HEK293T (cell line): Measurements from ENCODE around the gene CAPN13.

Source experiments
- CTCF ChIA-PET: fragments of 350-600 bp; formaldehyde crosslinking; extraction: SDS; loops from one replicate; lab custom pipeline; 2021; ENCODE audit warnings: antibody characterized with exemption, inconsistent platforms; lab: Yijun Ruan, JAX
- POLR2A ChIA-PET: fragments of 350-600 bp; formaldehyde crosslinking; extraction: SDS; loops from one replicate; lab custom pipeline; 2020; ENCODE audit warnings: antibody characterized with exemption, inconsistent platforms; lab: Yijun Ruan, JAX
- DNase-seq: peaks from one replicate; pipeline ENCODE4 v3.0.0; 2012; ENCODE audit warnings: mixed read lengths; ENCODE audit errors: extremely low spot score
- ARNT ChIP-seq: fragments of 450-650 bp; IDR thresholded peaks from 2 replicates; pipeline ENCODE4 v1.6.1; 2017; ENCODE audit warnings: mild to moderate bottlenecking
- BHLHE40 ChIP-seq: fragments of 450-650 bp; IDR thresholded peaks from 2 replicates; pipeline ENCODE4 v1.6.1; 2016; ENCODE audit warnings: mild to moderate bottlenecking, moderate library complexity, borderline replicate concordance
- CTBP1 ChIP-seq: fragments of 450-650 bp; IDR thresholded peaks from 2 replicates; pipeline ENCODE4 v1.6.1; 2016; ENCODE audit warnings: borderline replicate concordance
- ELF4 ChIP-seq: fragments of 450-650 bp; IDR thresholded peaks from 2 replicates; pipeline ENCODE4 v1.6.1; 2017; ENCODE audit warnings: antibody characterized with exemption
- FOXA1 ChIP-seq: fragments of 450-650 bp; IDR thresholded peaks from 2 replicates; pipeline ENCODE4 v1.6.1; 2016; ENCODE audit warnings: mild to moderate bottlenecking
- FOXK2 ChIP-seq: fragments of 450-650 bp; IDR thresholded peaks from 2 replicates; pipeline ENCODE4 v1.6.1; 2016; ENCODE audit warnings: mild to moderate bottlenecking
- FOXM1 ChIP-seq: fragments of 450-650 bp; IDR thresholded peaks from 2 replicates; pipeline ENCODE4 v1.6.1; 2017; ENCODE audit warnings: mild to moderate bottlenecking, borderline replicate concordance
- HDGF ChIP-seq: fragments of 450-650 bp; IDR thresholded peaks from 2 replicates; pipeline ENCODE4 v1.6.1; 2017; ENCODE audit warnings: antibody characterized with exemption, borderline replicate concordance
- L3MBTL2 ChIP-seq: fragments of 450-650 bp; conservative IDR thresholded peaks from 2 replicates; pipeline ENCODE4 v1.6.1; 2016; ENCODE audit warnings: mild to moderate bottlenecking
- LEF1 ChIP-seq: fragments of 450-650 bp; IDR thresholded peaks from 2 replicates; pipeline ENCODE4 v1.6.1; 2017; ENCODE audit warnings: mild to moderate bottlenecking, borderline replicate concordance
- NFRKB ChIP-seq: fragments of 450-650 bp; IDR thresholded peaks from 2 replicates; pipeline ENCODE4 v1.6.1; 2016; ENCODE audit warnings: mild to moderate bottlenecking, moderate library complexity
- SP1 ChIP-seq: fragments of 450-650 bp; IDR thresholded peaks from 2 replicates; pipeline ENCODE4 v1.6.1; 2017
- SUZ12 ChIP-seq: fragments of 450-650 bp; IDR thresholded peaks from 2 replicates; pipeline ENCODE4 v1.6.1; 2016; ENCODE audit warnings: mild to moderate bottlenecking
- TARDBP ChIP-seq: fragments of 450-650 bp; IDR thresholded peaks from 2 replicates; pipeline ENCODE4 v1.6.1; 2016
- ZNF384 ChIP-seq: fragments of 450-650 bp; IDR thresholded peaks from 2 replicates; pipeline ENCODE4 v1.6.1; 2016
- TF ChIP-seq, protein P1 (sequence below): fragments of 450-650 bp; IDR thresholded peaks from 2 replicates; pipeline ENCODE4 v1.6.1; 2016

CAPN13 gene

GRCh38 chr2:30766666-30767065, 40.6 kb downstream of the CAPN13 start:
- no peak for TF ChIP-seq NFRKB
- DNase-seq, result no peak
- ChIA-PET CTCF (no interaction called here), POLR2A (no interaction called here)

DNA sequence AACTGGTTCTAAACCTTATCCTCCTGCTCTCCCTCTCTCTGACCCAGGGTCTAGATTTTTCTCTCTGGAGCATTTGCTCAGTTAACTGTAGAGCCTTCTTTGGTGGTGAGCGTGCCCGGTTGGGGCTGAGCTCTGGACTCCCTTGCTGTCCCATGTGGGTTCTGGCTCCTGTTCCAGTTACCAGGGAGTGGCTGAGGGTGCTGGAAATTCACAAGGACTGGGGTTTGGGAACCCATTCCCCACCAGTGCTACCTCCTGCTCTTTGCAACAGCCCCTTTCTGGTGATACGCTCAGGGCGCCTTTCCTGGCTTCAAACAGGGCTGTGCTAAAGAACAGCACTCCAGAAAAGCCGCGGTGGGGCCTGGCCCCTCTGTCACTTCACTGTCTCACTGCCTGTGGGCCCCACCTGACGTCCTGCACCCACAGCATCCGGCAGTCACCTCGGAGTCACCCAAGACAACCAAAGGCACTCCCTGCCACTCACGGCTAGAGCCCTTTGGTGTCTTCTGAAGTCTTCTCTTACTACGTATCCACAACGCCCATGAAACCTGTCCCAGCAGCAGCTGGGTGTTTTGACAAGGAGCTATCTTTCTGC, 41.3 kb downstream of the CAPN13 start:
- TF ChIP-seq, protein P1, sequence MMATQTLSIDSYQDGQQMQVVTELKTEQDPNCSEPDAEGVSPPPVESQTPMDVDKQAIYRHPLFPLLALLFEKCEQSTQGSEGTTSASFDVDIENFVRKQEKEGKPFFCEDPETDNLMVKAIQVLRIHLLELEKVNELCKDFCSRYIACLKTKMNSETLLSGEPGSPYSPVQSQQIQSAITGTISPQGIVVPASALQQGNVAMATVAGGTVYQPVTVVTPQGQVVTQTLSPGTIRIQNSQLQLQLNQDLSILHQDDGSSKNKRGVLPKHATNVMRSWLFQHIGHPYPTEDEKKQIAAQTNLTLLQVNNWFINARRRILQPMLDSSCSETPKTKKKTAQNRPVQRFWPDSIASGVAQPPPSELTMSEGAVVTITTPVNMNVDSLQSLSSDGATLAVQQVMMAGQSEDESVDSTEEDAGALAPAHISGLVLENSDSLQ, result no peak
- TF ChIP-seq CTBP1 (no peak), FOXA1 (no peak), SP1 (no peak), FOXM1 (no peak), BHLHE40 (no peak), HDGF (no peak), ARNT (no peak)
- CTCF ChIA-PET, result interaction anchor here (1.0 kb wide), 1 partner anchor 55 kb away, joined by 3 read pairs; no protein-coding TSS in a partner anchor
- no peak for DNase-seq
- POLR2A ChIA-PET, result no interaction called here

DNA sequence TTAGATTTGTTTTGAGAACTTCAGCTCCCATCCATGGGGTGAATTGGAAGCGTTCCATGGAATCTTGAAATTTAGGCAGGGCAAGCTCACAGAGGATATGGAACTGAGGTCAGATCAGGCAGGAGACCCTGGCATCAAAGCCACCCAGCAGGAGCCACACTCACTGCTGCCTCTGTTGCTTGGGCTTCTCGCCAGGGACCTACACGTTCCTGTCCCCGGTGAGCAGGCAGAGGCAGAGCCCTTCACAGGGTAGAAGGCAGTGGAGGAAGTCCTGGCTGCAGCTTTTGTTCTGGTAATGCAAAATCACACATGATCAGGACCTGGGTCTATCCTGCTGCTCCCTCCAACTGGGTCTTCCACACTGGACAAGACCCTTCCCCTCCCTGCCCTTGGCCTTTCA, 42.1 kb downstream of the CAPN13 start:
- TF ChIP-seq TARDBP, result no peak
- no peak for TF ChIP-seq ARNT
- no peak for TF ChIP-seq ELF4
- TF ChIP-seq FOXK2, result no peak
- TF ChIP-seq NFRKB, result no peak
- no peak for TF ChIP-seq LEF1
- no peak for TF ChIP-seq BHLHE40
- no peak for TF ChIP-seq ZNF384
- TF ChIP-seq L3MBTL2, result no peak
- TF ChIP-seq SUZ12, result no peak
- no peak for TF ChIP-seq HDGF
- TF ChIP-seq FOXM1, result no peak
- TF ChIP-seq SP1, result no peak
- TF ChIP-seq, protein P1, result no peak
- TF ChIP-seq CTBP1, result no peak
- no peak for TF ChIP-seq FOXA1
- ChIA-PET POLR2A (no interaction called here), CTCF (interaction anchor here (1.2 kb wide), 1 partner anchor 54 kb away, joined by 3 read pairs; no protein-coding TSS in a partner anchor)
- no peak for DNase-seq

DNA sequence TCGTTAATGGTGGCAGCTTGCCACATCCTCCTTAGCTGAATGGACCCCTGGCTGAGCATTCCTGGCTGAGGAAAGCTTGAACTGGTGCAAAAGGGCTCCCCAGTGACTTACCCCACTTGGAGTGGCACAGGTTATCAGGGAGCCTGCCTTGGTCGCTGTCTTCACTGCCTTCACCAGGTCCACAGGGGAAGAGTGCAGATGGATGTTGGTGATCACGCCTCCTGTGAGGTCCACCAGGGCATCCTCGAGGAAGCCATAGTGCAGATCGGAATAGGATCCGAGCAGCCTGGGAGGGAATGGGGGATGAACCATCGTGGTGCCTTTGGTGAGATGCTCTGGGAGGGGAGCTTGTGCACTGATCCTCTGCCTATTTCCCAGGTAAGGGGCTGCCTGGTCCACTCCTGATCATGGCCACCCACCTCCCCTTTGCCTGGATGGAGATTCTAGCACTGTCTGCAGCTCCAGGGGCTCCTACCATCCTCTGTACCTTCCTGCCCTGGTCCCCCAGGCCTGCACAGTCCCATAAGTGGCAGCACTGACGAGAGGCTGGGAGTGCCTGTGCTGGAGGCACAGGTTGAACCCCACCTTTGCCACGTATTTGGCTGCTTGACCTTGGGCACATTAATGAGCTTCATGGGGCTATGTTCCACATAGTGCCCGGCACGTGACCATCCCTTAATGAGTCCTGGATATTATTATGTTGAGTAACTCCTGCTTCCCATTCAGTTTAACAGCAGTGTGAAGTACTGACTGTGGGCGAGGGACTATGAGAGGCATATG, 43.0 kb downstream of the CAPN13 start:
- no peak for TF ChIP-seq NFRKB
- no peak for TF ChIP-seq CTBP1
- TF ChIP-seq FOXM1, result no peak
- TF ChIP-seq BHLHE40, result no peak
- no peak for TF ChIP-seq ELF4
- no peak for TF ChIP-seq ZNF384
- DNase-seq, result no peak
- ChIA-PET CTCF (interaction anchor here (1.2 kb wide), 1 partner anchor 53 kb away, joined by 3 read pairs; no protein-coding TSS in a partner anchor), POLR2A (no interaction called here)

- CTCF ChIA-PET, result no interaction called here
- DNase-seq, result no peak
- POLR2A ChIA-PET, result no interaction called here
- TF ChIP-seq FOXK2 (no peak), L3MBTL2 (no peak), SP1 (no peak), FOXM1 (no peak)
Observed at GRCh38 chr2:30763151-30763660, 44.0 kb downstream of the CAPN13 start.

GRCh38 chr2:30761226-30761625, 46.0 kb downstream of the CAPN13 start:
- no peak for TF ChIP-seq HDGF
- no peak for TF ChIP-seq ARNT
- TF ChIP-seq SUZ12, result no peak
- TF ChIP-seq ZNF384, result no peak
- TF ChIP-seq NFRKB, result no peak
- no peak for TF ChIP-seq SP1
- TF ChIP-seq FOXA1, result no peak
- TF ChIP-seq, protein P1, result no peak
- TF ChIP-seq L3MBTL2, result no peak
- TF ChIP-seq FOXM1, result no peak
- no peak for TF ChIP-seq TARDBP
- TF ChIP-seq FOXK2, result no peak
- no peak for TF ChIP-seq LEF1
- no peak for TF ChIP-seq CTBP1
- TF ChIP-seq ELF4, result no peak
- no peak for TF ChIP-seq BHLHE40
- ChIA-PET POLR2A (no interaction called here), CTCF (no interaction called here)
- no peak for DNase-seq
